NCI-H1105 treated with DMSO at 0.1 percent for 48 hours (cell line): ENCODE measurements around the gene CBLB.

Experiments
- DNase-seq: peaks from one replicate; lab custom pipeline; 2025; lab: John Stamatoyannopoulos, UW

The CBLB gene

DNA sequence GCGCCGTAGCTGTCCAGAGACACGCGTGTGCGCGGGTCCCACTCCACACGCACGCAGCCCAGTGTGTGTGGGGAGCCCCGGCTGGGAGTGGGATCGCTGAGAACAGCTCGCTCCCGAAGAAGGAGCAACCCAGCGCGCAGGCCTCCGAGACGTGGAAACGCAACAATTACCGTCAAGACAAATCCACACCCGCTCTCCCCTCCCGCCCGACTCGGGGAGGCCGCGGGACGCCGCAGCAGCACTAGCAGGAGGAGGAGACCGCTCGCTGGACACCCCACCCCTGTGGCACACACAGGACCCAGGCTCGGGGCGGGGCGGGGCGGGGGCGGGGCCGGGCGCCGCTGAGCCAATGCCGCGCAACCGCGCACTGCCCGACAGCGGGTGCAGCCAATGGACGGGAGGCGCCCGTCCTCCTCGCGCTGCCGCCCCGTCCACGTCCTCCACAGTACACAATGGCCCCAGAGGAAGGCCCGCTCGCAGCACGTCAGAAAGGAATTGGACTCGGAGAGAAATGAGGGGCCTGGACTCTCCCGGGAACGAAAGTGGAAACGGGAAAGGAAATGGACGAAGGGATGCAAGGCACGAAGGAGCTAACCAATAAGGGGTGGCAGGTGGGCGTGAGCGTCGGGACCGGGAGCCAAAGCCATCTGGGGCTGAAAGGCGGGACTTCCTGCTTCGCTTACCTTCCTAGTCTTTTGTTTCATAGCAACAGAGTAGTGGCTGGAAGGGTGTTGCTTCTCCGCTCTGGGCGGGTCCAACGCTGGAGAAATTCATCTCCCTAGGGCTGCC, at the start of gene CBLB:
Gene CBLB (minus strand): TSS at position 271 of the 789 bp plus-strand sequence. CDS start 1,435 bp downstream, outside the sequence.
- DNase-seq: peak; percentile 97

DNA sequence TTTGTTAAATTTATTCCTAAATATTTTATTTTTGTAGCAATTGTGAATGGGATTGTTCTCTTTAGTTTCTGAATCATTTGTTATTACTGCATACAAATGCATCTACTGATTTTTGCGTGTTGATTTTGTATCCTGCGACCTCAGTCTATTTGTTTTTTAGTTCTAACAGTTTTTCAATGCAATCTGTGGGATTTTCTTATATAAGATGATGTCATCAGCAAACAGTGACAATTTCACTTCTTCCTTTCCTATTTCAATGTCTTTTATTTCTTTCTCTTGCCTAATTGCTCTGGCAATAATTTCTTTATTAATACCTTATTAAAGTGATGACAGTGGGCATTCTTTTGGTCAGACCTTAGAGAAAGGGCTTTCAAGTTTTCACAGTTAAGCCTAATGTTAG, 48.0 kb upstream of the CBLB start:
- DNase-seq: no peak

DNA sequence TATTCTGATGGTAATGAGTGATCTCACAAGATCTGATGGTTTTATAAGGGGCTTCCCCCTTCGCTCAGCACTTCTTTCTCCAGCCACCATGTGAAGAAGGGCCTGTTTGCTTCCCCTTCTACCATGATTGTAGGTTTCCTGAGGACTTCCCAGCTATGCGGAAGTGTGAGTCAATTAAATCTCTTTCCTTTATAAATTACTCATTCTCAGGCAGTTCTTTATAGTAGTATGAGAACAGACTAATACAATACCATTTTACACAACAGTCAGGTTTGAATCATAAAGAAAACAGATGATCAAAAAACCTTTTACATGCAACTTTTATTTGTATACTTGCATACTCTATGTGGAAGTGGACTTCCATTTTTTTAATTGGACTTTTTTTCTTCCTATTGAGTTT, 46.7 kb upstream of the CBLB start:
- DNase-seq: no peak

DNA sequence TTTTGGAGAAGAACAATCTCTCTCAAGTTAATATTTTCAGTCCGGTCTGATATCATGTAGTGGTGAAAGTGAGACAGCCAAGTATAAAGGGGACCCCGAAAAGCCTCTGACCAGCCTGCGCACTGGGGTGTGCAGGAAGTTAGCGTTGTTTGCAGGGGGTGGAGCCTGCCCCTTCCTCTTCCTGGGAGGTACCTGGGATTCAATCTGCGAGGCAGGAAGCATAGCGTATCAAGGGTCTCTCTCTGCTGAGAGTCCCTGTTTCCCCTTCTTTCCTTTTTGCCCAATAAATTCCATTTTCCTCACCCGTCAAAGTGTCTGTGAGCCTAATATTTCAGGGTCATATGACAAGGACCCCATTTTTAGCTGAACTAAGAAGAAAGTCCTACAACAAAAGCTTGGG, 44.8 kb upstream of the CBLB start:
- no peak for DNase-seq

DNA sequence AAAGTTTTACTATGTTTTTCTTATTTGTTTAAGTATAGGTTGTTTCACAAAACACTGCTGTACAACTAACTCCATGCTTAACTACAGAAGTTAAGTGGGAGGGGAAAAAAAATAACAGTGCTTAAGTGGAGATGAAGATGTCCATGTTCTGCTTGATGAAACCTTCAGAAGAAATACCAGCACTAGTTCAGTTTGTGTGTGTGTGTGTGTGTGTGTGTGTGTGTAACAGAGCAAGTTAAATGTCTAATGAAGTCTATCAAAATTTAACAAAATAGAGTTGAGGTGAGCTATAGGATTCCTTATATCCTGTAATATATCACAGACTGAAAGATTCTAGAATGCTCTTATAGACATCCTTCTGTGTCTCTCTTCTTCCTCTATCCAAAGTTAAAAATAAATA, 44.1 kb upstream of the CBLB start:
- no peak for DNase-seq

DNA sequence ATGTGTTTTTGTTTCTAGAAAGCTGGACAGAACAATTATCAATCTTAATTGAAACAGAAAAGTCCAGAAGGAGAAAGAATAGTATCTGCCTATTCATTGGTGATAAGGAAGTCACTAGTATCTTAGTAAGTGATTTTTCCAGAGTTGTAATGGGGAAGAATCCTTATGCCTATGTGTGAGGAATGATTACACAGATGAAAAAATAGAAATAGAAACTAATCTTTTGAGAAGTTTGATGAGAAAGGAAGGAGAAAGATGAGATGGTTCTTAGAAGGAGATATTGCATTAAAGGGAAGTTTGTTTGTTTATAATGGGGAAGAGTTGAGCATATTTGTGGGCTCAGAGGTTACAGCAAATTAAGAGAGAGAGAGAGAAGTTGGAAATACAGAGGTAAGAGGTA, 42.7 kb upstream of the CBLB start:
- no peak for DNase-seq

DNA sequence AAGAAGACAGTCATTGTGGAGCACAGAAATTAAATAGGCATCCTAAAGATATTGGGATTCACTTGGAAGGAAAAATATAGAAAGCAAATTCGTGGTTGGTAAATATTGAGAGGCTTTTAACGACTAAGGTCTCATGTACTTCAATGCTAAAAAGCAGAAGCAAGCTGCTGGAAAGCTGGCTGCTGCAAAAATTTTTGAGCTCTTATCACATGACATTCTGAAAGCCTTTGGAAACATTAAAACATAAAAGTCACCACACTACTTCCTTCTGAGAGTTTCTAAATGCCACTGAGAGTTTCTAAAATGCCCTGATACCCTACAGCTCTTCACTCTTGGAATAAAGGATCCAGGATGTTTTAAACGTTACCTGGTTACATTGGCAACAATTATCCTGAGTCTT, 39.0 kb upstream of the CBLB start:
- DNase-seq: peak; percentile 30

DNA sequence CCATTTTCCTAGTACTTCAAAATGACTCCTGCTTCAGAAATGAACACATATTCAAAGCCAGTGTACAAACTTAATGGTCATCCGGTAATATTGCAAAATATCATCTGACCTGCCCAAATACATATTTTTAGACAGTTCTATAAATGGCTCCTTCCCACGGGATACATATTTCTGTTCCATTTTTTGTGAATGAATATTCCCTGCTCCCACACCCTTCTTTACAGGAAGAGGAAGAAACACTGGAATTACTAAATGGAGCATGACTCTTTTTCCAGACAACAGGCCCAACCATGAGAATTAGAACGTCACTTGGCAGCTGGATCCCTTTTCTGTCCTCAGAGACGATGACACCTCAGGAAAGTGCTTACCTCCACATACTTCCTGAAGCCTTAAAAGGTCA, 38.0 kb upstream of the CBLB start:
- DNase-seq: no peak

DNA sequence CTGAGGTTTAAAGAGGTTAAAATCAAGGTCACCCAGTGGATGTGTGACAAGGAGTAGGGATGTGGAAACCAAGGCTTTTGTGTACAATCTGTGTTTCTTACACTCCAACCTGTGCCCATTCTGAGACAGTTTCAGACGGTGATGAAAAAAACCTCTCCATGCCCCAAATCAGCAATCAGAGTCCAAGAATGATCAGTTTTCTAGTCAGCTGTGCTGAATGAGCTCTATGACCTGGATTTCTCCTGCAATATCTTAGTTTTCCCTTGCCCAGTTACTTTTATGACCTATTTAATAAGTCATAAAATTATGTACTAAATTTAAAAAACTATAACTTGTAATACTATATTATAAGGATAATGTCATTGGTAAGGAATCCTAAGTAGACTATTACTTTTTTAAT, 37.5 kb upstream of the CBLB start:
- DNase-seq: no peak

DNA sequence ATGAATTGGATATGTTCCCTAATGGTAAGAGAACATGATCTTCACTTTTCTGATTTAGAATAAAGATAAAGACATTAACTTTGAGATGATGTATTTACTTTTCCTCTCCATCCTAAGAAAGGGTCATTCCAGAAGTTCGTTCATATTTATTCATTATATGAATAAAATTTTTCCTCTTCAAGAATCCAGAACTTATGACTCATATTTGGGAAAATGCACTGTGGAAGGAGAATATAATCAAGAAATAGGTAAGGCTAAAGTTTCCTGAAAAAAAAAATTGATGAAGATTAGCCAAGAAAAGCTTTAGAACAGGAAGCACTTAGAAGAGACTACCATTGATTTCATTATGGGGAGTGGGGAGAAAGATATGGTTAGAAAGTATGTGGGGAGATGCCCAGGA, 36.5 kb upstream of the CBLB start:
- DNase-seq: no peak

DNA sequence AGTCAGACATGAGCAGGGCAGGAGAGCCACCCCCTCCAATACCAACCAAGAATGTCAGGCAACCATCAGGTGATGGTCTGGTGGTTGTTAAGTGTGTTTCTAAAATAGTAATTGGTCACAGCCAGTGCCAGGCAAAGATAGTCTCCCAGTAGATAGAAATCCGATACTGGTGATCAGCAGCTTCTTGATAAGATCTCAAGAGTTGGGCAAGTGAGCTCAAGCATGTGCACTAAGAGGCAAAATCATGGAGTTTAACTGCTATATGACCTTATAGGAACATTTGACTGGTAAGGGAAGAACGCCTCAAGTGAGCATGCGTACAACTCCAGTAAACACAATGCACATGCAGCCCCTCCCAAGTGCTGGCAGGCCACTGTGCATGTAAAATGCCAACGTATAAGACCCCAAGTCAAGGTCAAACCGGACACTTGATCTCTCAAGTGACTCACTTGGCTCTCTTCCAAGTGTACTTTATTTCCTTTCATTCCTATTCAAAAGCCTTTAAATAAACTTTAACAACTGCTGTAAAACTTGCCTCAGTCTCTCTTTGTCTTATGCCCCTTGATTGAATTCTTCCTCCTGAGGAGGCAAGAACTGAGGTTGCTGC, 36.0 kb upstream of the CBLB start:
- DNase-seq: no peak

DNA sequence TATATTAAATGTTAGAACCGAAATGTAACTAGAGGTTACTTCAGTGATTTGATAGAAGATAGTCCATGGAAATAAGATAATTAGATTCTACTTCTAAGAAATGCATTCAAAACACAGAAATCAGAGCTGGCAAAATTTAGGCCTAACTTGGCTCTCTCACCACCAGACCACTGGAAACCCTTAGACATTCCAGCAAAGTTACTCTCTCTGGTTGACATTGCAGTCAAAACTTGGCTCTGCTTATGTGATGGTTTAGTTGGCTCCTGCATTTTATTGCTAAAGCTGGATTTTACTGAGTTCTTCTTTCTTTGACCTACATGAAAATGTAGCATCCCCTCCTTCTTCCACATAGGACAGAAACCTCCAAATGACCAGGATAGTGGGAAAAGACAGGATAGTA, 35.4 kb upstream of the CBLB start:
- DNase-seq: no peak

DNA sequence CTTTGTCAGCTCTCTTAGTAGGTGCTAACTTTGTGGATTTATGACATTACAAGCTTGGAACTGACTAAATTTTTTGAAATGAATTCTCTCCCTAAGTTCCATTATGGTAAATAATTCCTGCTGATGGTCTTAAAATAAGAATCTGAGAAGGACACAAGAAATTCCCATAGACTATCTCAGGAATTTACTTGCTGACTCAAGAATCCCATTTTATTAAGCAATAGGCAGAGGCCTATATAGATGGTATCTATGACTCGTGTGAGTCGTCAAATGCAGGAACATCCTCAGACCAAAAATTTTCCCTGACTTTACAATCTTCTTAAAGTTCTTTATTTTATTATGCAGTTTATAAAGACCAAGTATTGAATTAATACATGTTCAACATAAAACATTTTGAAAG, 30.7 kb upstream of the CBLB start:
- DNase-seq: no peak

DNA sequence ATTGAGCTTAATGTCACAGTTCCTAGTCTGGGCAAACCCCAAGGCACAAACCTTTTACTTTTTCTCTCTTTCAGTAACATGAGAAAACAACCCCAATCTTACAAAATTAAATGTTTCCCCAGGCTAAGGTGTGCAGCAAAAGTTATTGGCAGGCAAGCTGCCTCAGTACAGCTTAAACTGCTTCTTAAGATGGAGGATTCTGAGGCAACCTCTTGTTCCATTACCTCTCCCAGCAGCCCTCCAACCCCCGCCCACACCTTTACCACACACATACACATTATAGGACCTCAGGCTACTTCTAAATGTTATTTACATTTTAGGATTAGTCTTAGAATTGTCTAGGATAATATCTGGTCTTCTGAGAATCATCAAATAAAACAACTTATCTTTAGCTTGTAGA, 22.3 kb upstream of the CBLB start:
- no peak for DNase-seq

DNA sequence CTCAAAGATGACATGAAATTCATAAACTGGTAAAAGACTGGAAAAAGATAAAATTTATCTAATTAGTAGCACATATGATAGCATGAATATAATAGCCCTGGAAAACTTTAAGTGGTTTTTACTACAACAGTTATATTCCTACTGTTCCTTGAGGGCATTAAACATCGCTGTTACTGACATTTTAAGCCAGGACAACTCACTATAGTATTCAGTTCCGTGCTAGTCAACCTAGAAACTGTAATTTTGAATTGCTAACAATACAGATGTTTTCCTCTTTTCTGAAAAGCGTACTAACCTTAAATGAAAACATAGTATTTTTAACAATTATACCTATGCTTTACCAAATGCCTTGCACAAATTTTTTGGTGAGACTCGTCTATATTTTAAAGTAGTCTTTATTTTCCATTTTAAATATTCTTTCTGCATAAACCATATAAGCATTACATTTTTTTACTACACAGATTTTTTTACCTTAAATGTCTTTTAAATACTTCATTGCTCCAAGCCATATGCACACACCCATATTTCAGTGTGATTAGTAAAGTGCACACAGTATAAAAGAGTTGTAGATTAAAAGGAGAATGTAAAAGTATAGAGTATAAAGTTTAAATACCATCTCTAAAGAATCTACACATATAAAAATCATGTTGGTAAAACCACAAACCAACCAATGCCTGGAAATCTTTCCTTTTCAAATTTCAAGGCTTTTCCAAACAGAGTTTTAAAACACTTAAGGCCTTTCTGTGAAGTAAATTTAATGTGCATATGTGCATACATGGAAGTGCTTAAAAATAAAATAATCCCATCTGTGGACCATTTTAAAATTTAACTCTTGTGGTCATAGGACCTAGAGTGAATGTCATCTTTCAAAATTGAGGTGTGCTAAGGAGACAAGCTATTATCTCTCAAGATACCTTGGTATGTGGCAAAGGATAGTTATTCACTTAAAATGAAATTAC, 20.1 kb upstream of the CBLB start:
- DNase-seq: no peak

DNA sequence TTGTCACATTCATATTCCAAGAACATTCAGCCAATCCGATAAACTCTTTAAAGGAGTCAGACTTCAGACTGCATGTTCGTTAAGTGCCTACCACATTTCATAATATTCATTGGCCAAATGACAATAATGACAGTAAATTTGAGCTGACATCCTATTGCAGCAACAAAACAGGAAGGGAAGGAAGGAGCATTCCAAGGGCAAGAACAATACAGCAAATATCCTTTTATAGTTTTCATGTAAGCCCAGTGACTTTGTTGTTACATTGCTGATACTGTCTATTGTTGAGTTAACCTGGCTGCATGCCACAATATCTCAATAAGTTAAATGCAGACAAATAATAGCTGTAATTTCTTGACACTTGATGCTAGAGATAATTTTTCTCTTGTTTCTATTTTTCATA, 16.4 kb upstream of the CBLB start:
- DNase-seq: peak; percentile 85

DNA sequence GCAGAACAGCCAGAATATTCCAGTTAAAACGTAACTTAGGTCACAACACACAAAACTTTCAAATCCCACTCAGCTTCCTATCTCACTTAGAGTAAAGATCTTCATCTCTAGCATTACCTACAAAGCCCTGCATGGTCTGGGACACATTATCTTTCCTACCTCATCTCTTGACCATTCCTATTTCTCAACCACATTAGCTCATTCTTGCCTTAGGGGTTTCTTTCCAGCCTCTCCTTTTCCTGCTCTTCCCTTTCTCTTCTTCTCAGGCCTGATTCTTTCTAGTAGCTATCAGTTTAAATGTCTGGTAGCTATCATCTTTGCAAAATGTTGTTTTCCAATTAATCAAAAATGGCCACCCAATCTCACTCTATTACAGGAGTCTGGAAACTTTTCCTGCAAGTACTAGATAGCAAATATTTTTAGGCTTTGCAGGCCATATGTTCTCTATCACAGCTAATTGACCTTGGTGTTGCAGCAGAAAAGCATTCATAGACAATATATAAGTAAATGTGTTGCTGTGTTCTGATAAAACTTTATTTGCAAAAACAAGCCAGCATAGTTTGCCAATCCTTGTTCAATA, 15.1 kb upstream of the CBLB start:
- DNase-seq: no peak

DNA sequence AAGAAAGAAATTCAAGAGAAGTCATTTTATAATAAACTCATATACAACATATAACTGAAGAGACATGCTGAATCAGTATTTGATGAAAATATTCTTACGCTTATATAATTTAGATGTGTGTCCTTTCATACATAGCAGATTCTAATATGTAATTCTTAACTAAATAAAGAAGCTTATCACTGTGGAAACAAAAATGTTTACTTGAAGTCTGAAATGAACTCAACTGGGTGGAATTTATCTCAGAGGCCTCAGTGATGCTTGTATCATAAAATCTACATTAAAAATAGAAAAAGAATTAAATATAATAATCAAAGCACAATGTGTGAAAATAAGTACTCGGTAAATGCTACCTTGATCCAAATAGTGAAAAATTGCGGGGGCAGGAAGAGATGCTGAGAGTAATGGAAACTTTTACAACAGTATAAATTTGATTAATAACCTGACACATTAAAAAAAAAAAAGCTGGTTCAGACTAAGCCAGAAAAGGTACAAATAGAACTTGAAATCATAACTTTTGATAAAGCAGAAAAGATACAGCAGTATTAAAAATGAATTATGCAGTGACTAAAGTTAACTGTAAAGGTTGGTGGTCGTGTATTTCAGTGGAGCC, 12.0 kb upstream of the CBLB start:
- no peak for DNase-seq

DNA sequence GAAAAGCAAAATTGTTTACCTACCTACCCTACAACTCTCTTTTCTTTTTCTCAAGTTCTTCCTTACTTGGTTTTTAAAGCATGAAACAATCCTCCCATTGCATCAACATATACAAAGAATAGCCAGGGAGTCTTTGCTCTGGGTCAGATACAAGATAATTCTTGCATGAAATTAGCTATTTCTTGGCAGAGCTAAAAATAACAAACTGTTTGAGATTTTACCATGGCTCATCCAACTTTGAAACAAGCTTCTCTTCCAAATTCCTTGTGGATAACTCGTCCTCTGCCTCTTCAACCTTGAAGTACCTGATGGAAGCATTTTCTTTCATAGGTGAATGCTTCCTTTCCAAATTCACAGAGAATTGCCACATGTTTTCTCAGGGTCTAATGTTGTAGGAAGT, 9.2 kb upstream of the CBLB start:
- no peak for DNase-seq

DNA sequence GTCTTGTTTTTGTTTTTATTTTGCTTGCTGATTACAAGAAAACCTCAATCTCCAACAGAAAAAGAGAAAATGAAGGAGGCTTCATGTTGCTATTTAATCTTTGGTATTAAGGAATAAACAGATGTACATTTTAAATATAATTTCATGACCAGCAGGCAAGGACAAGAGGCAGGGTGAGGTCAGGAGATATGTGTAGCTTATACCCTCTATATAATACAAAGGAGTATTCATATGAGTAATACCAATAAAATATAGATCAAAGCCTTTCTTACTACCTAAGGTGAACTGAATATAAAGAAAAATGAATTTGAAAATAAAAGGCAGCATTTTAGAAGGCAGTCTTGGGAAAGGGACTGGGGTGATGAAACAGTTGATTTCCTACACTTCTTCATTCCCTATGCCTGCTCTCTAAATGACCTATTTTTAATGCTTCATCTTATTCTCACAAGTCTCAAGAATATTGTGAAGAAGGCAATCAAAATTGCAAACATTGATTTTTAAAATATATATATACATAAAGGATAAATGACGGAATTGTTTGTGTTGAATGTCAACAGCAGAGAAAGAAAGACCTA, 8.6 kb upstream of the CBLB start:
- DNase-seq: no peak

DNA sequence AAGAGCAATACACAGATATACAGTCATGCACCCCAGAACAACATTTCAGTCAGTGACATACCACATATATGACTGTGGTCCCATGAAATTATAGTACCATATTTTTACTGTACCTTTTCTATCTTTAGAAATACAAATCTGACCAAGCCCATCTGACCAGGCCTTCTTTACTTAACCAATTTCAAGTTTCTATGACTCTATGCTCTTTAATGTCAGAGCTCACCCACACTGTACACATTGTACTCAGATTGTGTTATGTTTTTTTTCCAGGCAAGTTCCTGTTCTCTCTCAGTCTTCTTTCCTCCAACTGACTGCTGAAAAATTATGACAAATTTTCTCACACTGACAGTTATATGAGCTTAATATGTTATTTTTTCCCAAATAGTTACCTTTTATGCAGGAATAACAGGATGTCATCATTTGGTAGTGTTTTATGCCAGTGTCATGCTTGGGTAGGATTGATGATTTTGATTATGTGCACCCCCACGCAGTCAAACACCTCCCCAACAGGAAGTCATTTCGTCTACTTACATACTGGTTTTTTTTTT, 8.0 kb upstream of the CBLB start:
- no peak for DNase-seq
